A549 (cell line): ENCODE data around the gene ATP13A5.

Source experiments
- ATOH8 ChIP-seq: fragments of 250-450 bp; sonication (Bioruptor Pico); IDR thresholded peaks from 2 replicates; pipeline ENCODE4 v1.5.0; 2020; ENCODE audit warnings: low read depth, mild to moderate bottlenecking, moderate library complexity
- CEBPB ChIP-seq, 2 experiments: fragments of >200 bp in 1 of 2; sonication (Bioruptor Twin) in 1 of 2; formaldehyde crosslinking in 1 of 2; IDR thresholded peaks; 2 replicates each; pipeline ENCODE4 v1.6.1; 2012 to 2016
- EP300 ChIP-seq, 2 experiments: fragments of >200 bp; sonication (Bioruptor Twin); formaldehyde crosslinking; IDR thresholded peaks; 2 replicates in 1 of 2; 3 replicates in 1 of 2; pipeline ENCODE4 v1.6.1; 2016 to 2017
- GATA3 ChIP-seq: IDR thresholded peaks from 2 replicates; pipeline ENCODE4 v1.6.1; 2012; ENCODE audit warnings: borderline replicate concordance
- HOXA7 ChIP-seq: fragments of 250-450 bp; sonication (Bioruptor Pico); IDR thresholded peaks from 2 replicates; pipeline ENCODE4 v1.5.0; 2020; ENCODE audit warnings: mild to moderate bottlenecking, moderate library complexity
- MYC ChIP-seq: IDR thresholded peaks from 2 replicates; pipeline ENCODE4 v1.6.1; 2012; ENCODE audit warnings: mild to moderate bottlenecking, inconsistent platforms, low read length, improper control_type of control experiment, borderline replicate concordance
- POLR2A ChIP-seq: IDR thresholded peaks from 2 replicates; pipeline ENCODE4 v1.6.1; 2012; ENCODE audit warnings: mild to moderate bottlenecking, low read length
- POLR2AphosphoS2 ChIP-seq: conservative IDR thresholded peaks from 2 replicates; pipeline ENCODE4 v1.6.1; 2012; ENCODE audit warnings: low read length, improper control_type of control experiment, inconsistent platforms
- RAD21 ChIP-seq, 2 experiments: fragments of >200 bp in 1 of 2; sonication (Bioruptor Twin) in 1 of 2; formaldehyde crosslinking in 1 of 2; IDR thresholded peaks in 1 of 2; conservative IDR thresholded peaks in 1 of 2; 2 replicates in 1 of 2; 3 replicates in 1 of 2; pipeline ENCODE4 v1.6.1; 2012 to 2018; ENCODE audit warnings: inconsistent platforms in 1 of 2
- SMC3 ChIP-seq: fragments of >200 bp; sonication (Bioruptor Twin); formaldehyde crosslinking; IDR thresholded peaks from 3 replicates; pipeline ENCODE4 v1.6.1; 2018; ENCODE audit warnings: inconsistent platforms
- ZC3H11A ChIP-seq: fragments of 450-650 bp; IDR thresholded peaks from 2 replicates; pipeline ENCODE4 v1.6.1; 2014; ENCODE audit warnings: antibody characterized with exemption, mild to moderate bottlenecking
- TF ChIP-seq, protein P1 (sequence below): fragments of >200 bp; sonication (Bioruptor Twin); formaldehyde crosslinking; IDR thresholded peaks from 3 replicates; pipeline ENCODE4 v1.5.1; 2016

- no peak for TF ChIP-seq HOXA7
- no peak for TF ChIP-seq ATOH8 (CRISPR knock-in tag)
- TF ChIP-seq EP300 (IDR thresholded peaks at IDR 0.05) = no peak
- no peak for TF ChIP-seq POLR2AphosphoS2
- TF ChIP-seq RAD21 (conservative IDR thresholded peaks at IDR 0.05 in 1 of 2, IDR thresholded peaks at IDR 0.05 in 1 of 2) = no peak
- TF ChIP-seq POLR2A = no peak
- TF ChIP-seq SMC3 = no peak
- TF ChIP-seq, protein P1, sequence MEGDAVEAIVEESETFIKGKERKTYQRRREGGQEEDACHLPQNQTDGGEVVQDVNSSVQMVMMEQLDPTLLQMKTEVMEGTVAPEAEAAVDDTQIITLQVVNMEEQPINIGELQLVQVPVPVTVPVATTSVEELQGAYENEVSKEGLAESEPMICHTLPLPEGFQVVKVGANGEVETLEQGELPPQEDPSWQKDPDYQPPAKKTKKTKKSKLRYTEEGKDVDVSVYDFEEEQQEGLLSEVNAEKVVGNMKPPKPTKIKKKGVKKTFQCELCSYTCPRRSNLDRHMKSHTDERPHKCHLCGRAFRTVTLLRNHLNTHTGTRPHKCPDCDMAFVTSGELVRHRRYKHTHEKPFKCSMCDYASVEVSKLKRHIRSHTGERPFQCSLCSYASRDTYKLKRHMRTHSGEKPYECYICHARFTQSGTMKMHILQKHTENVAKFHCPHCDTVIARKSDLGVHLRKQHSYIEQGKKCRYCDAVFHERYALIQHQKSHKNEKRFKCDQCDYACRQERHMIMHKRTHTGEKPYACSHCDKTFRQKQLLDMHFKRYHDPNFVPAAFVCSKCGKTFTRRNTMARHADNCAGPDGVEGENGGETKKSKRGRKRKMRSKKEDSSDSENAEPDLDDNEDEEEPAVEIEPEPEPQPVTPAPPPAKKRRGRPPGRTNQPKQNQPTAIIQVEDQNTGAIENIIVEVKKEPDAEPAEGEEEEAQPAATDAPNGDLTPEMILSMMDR = no peak
- TF ChIP-seq CEBPB (IDR thresholded peaks at IDR 0.05) = no peak
- TF ChIP-seq ZC3H11A = no peak
- TF ChIP-seq GATA3 = no peak
- TF ChIP-seq MYC = no peak
These were observed 136.8 kb downstream of the ATP13A5 start for GRCh38 chr3:193241716-193242115.
